ENCODE results near the gene NCAPD2. TPM values are rescaled to one million over a fixed set of nuclear protein-coding genes. Genes with fewer than 3 reads are reported as not detected.
A peak's percentile ranks its signal among the peaks of the same experiment; 100 is the strongest.

NCAPD2 gene
- total RNA-seq, 1 experiment from 2014 or later, result 173 TPM

- DNase-seq (ENCODE audit: low read depth), result peak; percentile 34
These were observed 69.6 kb downstream of the NCAPD2 start for GRCh38 chr12:6563448-6564050.

GRCh38 chr12:6567112-6567670 is 73.3 kb downstream of the NCAPD2 start:
- peak; percentile 23 for DNase-seq (ENCODE audit: low read depth)

DNA sequence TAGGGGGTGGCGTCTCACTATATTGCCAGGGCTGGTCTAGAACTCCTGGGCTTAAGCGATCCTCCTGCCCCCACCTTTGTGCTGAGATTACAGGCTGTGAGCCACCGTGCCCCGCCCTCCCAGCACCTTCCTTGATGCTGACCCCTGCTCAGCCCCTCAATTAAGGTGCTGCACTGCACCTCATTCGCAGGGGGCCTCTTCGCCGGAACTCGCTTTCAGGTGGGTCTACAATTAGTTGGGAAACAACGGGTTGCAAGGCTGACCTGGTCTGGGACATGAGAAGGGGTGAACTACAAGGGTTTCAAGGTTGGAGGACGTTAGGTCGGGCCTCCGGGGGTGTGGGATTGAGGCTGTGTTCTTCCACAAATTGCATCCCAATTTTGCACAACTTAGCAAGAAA is 75.4 kb downstream of the NCAPD2 start:
- DNase-seq (ENCODE audit: low read depth), result no peak

DNA sequence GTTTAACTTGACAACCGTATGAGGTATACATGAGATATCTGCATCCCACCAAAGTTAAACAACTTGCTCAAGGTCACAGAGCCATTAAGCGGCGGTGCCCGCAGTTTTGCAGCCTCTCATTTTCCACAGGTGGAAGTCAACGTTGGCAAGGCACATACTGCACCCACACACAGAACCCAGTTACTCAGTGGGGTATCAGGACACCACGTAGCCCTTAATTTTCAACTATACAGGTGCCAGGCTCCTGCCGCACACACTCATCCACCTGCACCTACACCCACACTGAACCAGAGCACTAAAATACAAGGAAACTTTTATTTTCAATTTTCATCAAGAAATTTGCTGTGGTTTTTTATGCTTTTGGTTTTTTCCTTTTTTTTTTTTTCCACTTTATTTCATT is 75.9 kb downstream of the NCAPD2 start:
- no peak for DNase-seq (ENCODE audit: low read depth)

- DNase-seq (ENCODE audit: low read depth), result peak; percentile 40
These were observed 76.5 kb downstream of the NCAPD2 start for GRCh38 chr12:6570264-6570887.

DNA sequence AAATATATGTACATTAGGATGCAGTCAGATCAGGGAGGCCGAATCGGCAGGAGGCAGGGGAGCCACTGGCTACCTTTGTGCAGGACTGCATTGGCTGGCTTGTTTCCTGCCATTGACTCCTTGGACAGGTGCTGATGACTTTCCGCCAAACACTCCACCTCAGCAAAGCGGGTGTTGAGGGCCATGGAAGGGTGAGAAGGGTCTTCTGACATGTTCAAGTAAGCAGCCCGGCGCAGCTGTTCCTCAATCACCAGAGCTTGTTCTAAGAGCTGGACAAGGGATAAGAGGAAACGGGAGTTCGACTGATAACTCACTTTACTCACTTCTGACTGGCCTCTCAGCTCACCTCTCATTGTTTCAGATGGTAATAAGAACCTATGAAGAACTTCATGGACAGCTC is 79.1 kb downstream of the NCAPD2 start:
- DNase-seq (ENCODE audit: low read depth), result no peak

- DNase-seq (ENCODE audit: low read depth), result no peak
These were observed 80.8 kb downstream of the NCAPD2 start for GRCh38 chr12:6574576-6575295.

GRCh38 chr12:6575648-6576047 is 81.7 kb downstream of the NCAPD2 start:
- DNase-seq (ENCODE audit: low read depth), result no peak

Small RNA genes lying within 50 kb of the gene (small RNA-seq; reads per million reads assigned to genes)
- 36.2 reads per million, percentile 94 among the genes with 10 or more reads in this experiment for gene SCARNA11

Other genes with a start within 250 kb of the NCAPD2 start
- 0.07 TPM in 1 of 2 replicates, not detected in the other for gene PLEKHG6, start 183.4 kb upstream of the NCAPD2 start, total RNA-seq (2014; rRNA removed; shearing (Covaris generic))
- 124 and 209 TPM in 2 replicates for gene TNFRSF1A, start 152.0 kb upstream of the NCAPD2 start, total RNA-seq (2014; rRNA removed; shearing (Covaris generic))
- gene SCNN1A, start 118.5 kb upstream of the NCAPD2 start, total RNA-seq (2014; rRNA removed; shearing (Covaris generic)), result 0.11 and 1.8 TPM in 2 replicates
- gene LTBR, start 109.9 kb upstream of the NCAPD2 start, total RNA-seq (2014; rRNA removed; shearing (Covaris generic)), result 84.7 and 105 TPM in 2 replicates
- gene CD27, start 49.1 kb upstream of the NCAPD2 start, total RNA-seq (2014; rRNA removed; shearing (Covaris generic)), result not detected in 2 replicates
- gene TAPBPL, start 42.1 kb upstream of the NCAPD2 start, total RNA-seq (2014; rRNA removed; shearing (Covaris generic)), result 11.6 and 12.9 TPM in 2 replicates
- 3.8 and 5.5 TPM in 2 replicates for gene VAMP1, start 23.4 kb upstream of the NCAPD2 start, total RNA-seq (2014; rRNA removed; shearing (Covaris generic))
- gene MRPL51, start 840 bp upstream of the NCAPD2 start, total RNA-seq (2014; rRNA removed; shearing (Covaris generic)), result 241 and 261 TPM in 2 replicates
- 10,781 and 12,621 TPM in 2 replicates for gene GAPDH, start 40.4 kb downstream of the NCAPD2 start, total RNA-seq (2014; rRNA removed; shearing (Covaris generic))
- gene IFFO1, start 61.9 kb downstream of the NCAPD2 start, total RNA-seq (2014; rRNA removed; shearing (Covaris generic)), result 7.7 and 9.5 TPM in 2 replicates
- 80.0 and 90.1 TPM in 2 replicates for gene NOP2, start 74.2 kb downstream of the NCAPD2 start, total RNA-seq (2014; rRNA removed; shearing (Covaris generic))
- 348 and 371 TPM in 2 replicates for gene CHD4, start 113.3 kb downstream of the NCAPD2 start, total RNA-seq (2014; rRNA removed; shearing (Covaris generic))
- gene LPAR5, start 141.9 kb downstream of the NCAPD2 start, total RNA-seq (2014; rRNA removed; shearing (Covaris generic)), result 0.27 and 0.29 TPM in 2 replicates
- gene ACRBP, start 153.3 kb downstream of the NCAPD2 start, total RNA-seq (2014; rRNA removed; shearing (Covaris generic)), result not detected in 2 replicates
- 22.3 and 25.5 TPM in 2 replicates for gene ING4, start 169.0 kb downstream of the NCAPD2 start, total RNA-seq (2014; rRNA removed; shearing (Covaris generic))
- gene ZNF384, start 195.3 kb downstream of the NCAPD2 start, total RNA-seq (2014; rRNA removed; shearing (Covaris generic)), result 28.8 and 42.6 TPM in 2 replicates
- 0.45 TPM in 1 of 2 replicates, not detected in the other for gene PIANP, start 206.7 kb downstream of the NCAPD2 start, total RNA-seq (2014; rRNA removed; shearing (Covaris generic))
- 97.5 and 97.6 TPM in 2 replicates for gene COPS7A, start 229.9 kb downstream of the NCAPD2 start, total RNA-seq (2014; rRNA removed; shearing (Covaris generic))